H1 (cell line): ENCODE data around the gene COX6A2. TPM values are rescaled to one million over a fixed set of nuclear protein-coding genes. Genes with fewer than 3 reads are reported as not detected.

Source experiments
- RFX5 ChIP-seq: IDR thresholded peaks from 2 replicates; pipeline ENCODE4 v1.6.1; 2011; ENCODE audit warnings: low read depth, low read length, improper control_type of control experiment, borderline replicate concordance
- polyA plus RNA-seq, 7 experiments: library from polyadenylated mRNA; depleted of rRNA in 3 of 7; stranded (reverse) in 5 of 7; unstranded in 2 of 7; fragments of >200 nt in 5 of 7; fragments of 200-250 nt in 2 of 7; gene quantifications; 1 replicate in 5 of 7; 2 replicates in 1 of 7; 4 replicates in 1 of 7; pipeline versions ENCODE4 v1.2.1 to v1.2.3, GENCODE V29; 2011 to 2013; ENCODE audit warnings: missing spikeins in 2 of 7, mixed read lengths in 2 of 7
- total RNA-seq: library from RNA; stranded (reverse); fragmentation: NEBNext Ultra II Directional; extraction: Animal tissue kit (Norgen Biotek cat#: 25700); gene quantifications from 2 replicates; pipeline ENCODE4 v1.2.1, GENCODE V29; 2021

Gene COX6A2
- total and polyA plus RNA-seq, 2 of the 8 experiments (the other 6 are each of a cell fraction or from before 2014, with no cell fraction given), result 0.79 TPM; not detected in 1

GRCh38 chr16:31438414-31438813 is 10.3 kb upstream of the COX6A2 start (continued):
- TF ChIP-seq RFX5, result no peak
